NCI-H526 treated with DMSO at 0.1 percent for 48 hours (cell line): ENCODE measurements around the gene ATM.
"Not testable (repeated sequence)": the region's sequence is repeated elsewhere in the genome, so short reads cannot be mapped to it uniquely, and the experiment has no call there.

Experiments used
- DNase-seq: peaks from one replicate; lab custom pipeline; 2025; lab: John Stamatoyannopoulos, UW

ATM gene

GRCh38 chr11:108278546-108278945 lies 55.7 kb downstream of the ATM start:
- DNase-seq: no peak

- DNase-seq: no peak
These were observed 56.1 kb downstream of the ATM start for GRCh38 chr11:108278954-108279353.

GRCh38 chr11:108286370-108286769 lies 63.5 kb downstream of the ATM start:
- no peak for DNase-seq

- DNase-seq: no peak
These were observed 64.1 kb downstream of the ATM start for GRCh38 chr11:108286956-108287355.

GRCh38 chr11:108289066-108289465 lies 66.2 kb downstream of the ATM start:
- not testable (repeated sequence) for DNase-seq

GRCh38 chr11:108289699-108290098 lies 66.8 kb downstream of the ATM start:
- DNase-seq: peak; percentile 90

GRCh38 chr11:108293229-108293628 lies 70.4 kb downstream of the ATM start:
- no peak for DNase-seq

- no peak for DNase-seq
These were observed 79.4 kb downstream of the ATM start for GRCh38 chr11:108302121-108302785.

GRCh38 chr11:108307751-108308150 lies 84.9 kb downstream of the ATM start:
- DNase-seq: no peak

- no peak for DNase-seq
These were observed 90.6 kb downstream of the ATM start for GRCh38 chr11:108313444-108313843.

GRCh38 chr11:108316061-108316460 lies 93.2 kb downstream of the ATM start:
- no peak for DNase-seq

GRCh38 chr11:108319541-108320145 lies 96.8 kb downstream of the ATM start:
- DNase-seq: no peak

- no peak for DNase-seq
These were observed 99.8 kb downstream of the ATM start for GRCh38 chr11:108322666-108323065.

- DNase-seq: no peak
These were observed 101.7 kb downstream of the ATM start for GRCh38 chr11:108324587-108324986.

GRCh38 chr11:108333403-108333899 lies 110.6 kb downstream of the ATM start:
- DNase-seq: no peak

- DNase-seq: no peak
These were observed 115.9 kb downstream of the ATM start for GRCh38 chr11:108338750-108339149.

GRCh38 chr11:108340973-108341372 lies 118.1 kb downstream of the ATM start:
- DNase-seq: no peak

GRCh38 chr11:108341654-108342053 lies 118.8 kb downstream of the ATM start:
- no peak for DNase-seq

- no peak for DNase-seq
These were observed 120.8 kb downstream of the ATM start for GRCh38 chr11:108343714-108344113.

GRCh38 chr11:108345767-108346166 lies 122.9 kb downstream of the ATM start:
- DNase-seq: no peak

- DNase-seq: no peak
These were observed 123.6 kb downstream of the ATM start for GRCh38 chr11:108346451-108346850.

GRCh38 chr11:108351468-108351867 lies 128.6 kb downstream of the ATM start:
- DNase-seq: no peak

GRCh38 chr11:108364159-108364558 lies 141.3 kb downstream of the ATM start:
- no peak for DNase-seq

- DNase-seq: no peak
These were observed 145.3 kb downstream of the ATM start for GRCh38 chr11:108368134-108368533.
